GM19463 (cell line): ENCODE measurements around the gene ARHGDIB.

Experiments
- ATAC-seq: cut with Tn5 transposase; IDR thresholded peaks from one replicate; pipeline ENCODE4 v1.9.1; 2021; ENCODE audit warnings: mild to moderate bottlenecking, moderate library complexity; ENCODE audit not compliant: unreplicated experiment

ARHGDIB gene

DNA sequence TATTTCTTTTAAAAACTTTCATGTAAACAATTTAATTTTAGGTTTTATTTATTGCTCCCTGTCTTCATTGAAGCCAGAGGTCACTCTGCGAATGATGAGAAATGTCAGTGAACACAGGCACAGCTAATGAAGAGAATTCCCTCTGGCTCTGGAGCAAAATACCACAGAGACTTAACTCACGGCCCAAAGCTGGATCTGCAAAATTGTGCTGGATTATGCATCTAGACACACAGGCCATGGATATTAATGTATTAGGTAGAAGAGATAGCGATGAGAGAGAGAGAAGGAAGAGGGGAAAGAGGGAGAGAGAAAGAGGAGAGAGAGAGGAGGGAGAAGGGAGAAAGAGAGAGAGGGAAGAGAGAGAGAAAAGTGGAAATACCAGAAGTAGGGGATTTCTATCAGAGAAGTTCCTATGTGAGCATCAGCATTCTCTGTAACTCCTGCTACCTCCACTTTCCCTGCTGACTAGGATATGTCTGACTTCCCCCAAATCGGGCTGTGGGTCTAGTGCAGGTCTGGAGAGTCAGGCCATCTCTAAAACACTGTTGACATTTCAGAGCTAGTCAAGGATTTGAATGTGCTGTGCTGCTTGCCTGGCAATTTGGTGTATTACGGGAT, 3.7 kb downstream of the ARHGDIB start:
- no peak for ATAC-seq

DNA sequence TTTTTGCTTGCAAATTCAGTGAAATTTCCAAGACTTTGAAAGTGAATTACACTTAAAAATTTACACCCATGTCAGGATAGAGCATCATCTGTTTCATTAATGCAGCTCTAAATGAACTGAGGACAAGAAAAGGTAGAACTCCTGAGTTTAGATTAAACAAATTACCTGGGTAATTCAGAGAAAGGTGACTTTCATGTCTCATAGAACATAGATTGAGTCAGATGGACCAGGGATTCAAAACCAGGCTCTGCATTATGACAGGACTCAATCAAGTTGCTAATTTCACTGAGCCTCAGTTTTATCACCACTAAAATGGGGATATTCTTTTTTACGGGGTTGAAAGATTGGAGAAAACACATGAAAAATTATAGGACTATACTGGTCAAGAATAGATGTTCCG, 4.5 kb downstream of the ARHGDIB start:
- no peak for ATAC-seq

DNA sequence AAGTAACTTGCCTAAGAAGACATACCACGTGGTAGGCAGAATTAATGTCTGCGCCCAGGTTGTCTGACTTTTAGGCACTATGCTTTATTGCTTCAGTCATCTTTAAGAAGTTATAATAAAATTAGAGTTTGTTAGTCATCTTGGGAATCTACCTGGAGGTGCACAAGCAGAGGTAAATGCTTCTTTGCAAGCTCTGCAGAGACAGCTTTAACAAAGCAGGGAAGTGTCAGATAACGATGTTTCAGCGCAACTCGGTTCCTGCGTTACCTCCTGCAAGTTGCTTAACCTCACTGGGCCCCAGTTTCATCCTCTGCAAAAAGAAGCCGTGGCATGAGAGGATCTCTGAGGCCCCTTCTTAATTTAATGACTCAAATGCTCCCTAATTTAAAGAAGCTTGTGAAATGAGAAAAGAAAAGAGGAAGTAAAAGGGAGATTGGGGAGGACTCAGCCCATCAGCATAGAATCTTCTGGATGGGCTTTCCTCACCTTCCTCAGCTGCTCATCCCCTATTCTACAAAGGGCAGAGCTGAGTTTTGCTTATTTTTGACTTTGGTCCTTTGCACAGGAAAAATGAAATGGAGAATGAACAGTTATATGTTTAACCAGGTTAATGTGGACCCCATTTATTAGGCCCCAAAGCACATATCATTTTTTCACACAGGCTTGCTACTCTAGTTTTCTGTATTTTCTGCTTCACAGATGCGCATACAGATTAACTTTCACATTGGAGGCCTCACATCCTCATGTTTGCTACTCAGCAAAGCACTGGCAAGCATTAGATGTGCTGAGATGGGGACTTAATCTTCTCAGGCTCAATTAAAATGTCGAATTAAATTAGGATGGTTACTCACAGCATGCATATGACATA, 5.1 kb downstream of the ARHGDIB start:
- peak; percentile 33 for ATAC-seq

DNA sequence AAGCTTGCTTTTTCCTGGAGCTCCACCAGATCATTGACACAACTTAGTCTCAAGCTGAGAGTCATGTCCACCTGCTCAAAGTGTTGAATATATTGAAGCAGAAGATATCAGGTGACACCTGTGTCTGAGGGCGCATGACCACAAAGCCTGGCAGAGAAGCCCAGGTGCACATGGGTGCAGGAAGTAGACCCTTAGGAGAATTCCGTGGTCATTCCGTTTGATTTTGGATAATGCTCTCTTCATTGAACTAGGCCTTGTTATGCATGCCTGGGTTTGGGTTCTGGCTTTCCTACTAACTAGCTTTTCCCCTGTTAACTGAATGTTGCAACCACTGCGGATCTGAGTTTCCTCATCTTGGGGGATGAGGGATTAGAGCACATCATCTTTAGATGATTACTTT, 7.1 kb downstream of the ARHGDIB start:
- ATAC-seq = no peak

DNA sequence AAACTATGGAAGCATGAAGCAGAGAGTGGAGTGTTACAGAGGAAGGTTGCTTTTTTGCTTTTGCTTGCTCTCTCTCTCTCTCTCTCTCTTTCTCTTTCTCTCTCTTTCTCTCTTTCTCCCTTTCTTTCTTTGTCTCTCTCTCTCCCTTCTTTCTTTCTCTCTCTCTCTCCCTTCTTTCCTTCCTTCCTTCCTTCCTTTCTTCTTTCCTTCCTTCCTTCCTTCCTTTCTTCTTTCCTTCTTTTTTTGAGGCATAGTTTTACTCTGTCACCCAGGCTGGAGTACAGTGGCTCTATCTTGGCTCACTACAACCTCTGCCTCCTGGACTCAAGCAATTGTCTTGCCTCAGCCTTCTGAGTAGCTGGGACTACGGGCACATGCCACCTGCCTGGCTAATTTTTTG, 7.6 kb downstream of the ARHGDIB start:
- no peak for ATAC-seq

DNA sequence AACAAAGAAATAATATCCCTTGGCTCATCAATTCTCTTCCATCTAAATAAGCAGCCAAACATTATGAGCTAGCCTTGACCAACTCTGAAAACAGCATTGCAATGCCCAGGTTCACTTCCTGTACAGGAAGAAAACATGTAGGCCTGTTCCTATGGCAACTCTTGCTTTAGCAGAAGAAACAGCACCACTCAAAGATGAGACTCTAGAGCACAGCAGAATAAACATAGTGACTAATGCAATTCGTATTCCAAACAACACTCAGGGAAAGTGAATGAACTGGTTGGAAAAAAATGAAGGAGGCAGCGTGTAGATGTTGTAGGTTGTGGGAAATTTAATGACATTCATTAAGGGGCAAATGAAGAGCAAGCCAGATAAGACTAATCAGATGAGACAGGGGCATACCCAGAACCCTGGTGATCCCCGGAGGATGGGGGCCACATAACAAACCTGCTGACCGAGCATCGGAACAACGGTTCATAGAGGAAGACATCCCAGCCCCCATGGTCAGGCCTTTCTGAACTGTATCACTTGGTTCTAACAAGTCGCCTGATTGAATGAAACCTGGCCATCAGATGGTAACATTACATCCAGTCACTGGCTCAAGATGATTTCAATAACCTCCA, 9.0 kb downstream of the ARHGDIB start:
- peak; percentile 51 for ATAC-seq

DNA sequence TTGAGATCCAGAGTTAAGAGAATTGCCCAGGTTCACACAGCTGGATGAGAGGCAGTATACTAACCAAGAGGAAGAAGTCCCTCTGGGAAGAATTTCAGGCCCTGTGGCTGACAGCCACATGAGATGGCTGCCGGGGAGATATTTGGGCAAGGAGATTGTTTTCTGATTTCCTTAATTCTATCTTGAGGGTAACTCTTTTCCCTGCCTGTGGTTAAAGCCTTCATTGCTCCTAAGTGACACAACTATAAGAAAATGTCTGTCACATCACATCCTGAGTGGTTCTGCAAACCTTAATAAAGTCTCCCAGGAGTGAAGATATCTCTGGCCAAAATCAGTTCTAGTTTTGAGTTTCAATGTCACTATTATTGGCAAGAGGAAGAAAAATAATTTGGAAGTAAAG, 9.6 kb downstream of the ARHGDIB start:
- ATAC-seq = no peak

DNA sequence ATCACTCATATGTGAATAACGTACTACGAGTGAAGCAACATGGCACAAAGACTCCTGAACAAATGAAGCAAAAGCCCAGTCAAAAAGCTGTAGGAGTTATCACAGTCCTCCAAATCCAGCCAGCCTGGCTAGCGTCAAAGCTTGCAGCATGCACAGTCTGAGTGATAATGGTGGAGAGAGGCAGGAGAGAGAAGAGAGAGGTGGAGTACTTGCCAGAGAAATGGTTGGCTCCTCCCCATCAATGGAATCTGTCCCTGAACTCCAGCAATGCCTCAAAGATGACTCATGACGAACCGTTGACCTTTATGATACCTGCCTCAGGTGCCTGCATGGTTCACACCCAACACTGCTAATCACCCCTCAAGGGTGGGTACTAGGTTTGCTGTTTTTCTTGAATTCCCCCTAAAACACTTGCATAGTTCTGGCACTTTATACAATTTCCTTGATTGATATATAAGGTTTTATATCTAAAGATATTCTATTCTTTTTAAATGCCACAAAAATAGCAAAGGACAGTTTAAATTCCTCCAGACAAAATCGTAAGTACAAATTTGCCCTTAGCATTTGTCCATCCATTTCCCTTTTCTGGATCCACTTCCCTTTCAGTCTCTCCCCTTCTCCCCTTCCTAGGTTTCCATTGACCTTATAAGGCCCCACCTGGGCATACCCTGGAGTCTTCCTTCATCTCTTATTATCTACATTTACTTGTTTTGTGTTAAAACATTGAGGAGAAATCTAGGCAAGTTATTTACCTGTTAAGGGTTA, 10.2 kb downstream of the ARHGDIB start:
- ATAC-seq = no peak

DNA sequence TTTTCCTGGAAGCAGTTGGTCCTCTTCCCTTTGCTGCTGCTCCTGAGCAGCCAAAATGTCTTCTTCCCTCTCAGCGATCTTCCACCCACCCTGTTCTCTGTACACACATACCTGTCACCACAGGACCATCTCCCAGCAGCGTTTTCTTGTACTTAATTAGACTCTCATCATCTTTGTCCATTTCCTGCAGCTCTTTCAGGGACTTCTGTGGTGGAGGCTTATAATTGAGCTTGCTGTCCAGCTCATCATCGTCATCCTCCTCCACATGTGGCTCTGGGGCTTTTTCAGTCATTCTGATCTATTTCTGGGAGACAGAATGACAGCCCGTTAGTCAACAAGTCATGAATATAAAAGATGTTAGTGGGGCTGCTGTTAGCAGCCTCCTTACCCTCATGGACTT, 11.0 kb downstream of the ARHGDIB start:
- peak; percentile 12 for ATAC-seq

DNA sequence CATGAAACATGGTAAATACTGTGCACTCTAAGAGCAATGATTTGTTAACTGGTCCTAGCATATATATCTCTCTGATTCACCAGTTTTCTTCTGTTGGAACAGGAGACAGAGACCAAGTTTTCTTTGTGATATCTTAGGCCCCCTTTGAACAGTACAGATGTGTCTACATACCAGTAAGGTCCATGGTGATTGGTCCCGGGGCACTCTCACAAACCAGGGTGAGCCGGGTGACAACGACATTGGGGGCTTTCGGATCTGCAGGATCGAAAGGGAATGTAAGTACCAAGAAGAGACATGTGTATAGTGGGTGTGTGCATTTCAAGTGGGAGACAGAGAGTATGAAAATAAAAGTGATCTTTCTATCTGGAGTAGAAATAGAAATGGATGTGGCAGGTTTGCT, 11.8 kb downstream of the ARHGDIB start:
- ATAC-seq = no peak

DNA sequence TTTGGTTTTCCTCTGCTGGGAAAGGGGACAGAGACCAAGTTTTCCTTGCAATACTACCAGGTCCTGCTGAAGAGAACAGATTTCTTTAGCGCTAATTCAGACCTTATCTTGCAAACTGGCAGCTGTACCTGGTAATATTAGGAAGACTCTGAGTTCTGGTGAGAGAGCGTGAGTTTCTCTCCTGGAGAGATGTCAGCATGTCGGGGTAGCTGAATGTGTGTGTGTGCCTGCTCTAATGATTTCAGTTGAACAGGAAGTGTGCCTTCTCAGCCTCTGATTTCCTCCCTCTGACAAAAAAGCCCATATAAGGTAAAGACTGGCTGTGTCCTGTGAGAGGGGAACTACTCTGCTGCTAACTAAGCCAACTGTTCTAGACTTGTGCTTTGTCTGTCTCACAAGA, 12.7 kb downstream of the ARHGDIB start:
- ATAC-seq = peak; percentile 86

DNA sequence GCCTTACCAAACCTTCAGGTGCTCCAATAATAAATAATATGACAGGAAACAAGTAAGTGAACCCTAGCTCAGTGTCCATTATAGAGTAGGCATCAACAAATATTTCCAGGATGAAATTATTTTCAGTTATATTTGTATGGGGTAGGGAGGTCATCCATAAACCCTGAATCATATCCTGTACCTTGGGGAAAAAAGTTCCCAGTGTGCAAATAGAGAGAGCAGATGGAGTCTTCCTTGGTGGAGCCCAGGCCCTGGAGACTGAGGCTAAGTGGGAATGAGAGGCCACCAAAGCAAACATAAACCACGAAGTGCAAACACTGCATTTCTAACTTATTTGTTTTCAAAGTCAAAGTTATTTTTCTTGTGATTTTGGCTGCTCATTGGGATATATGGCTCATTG, 14.5 kb downstream of the ARHGDIB start:
- ATAC-seq = no peak

DNA sequence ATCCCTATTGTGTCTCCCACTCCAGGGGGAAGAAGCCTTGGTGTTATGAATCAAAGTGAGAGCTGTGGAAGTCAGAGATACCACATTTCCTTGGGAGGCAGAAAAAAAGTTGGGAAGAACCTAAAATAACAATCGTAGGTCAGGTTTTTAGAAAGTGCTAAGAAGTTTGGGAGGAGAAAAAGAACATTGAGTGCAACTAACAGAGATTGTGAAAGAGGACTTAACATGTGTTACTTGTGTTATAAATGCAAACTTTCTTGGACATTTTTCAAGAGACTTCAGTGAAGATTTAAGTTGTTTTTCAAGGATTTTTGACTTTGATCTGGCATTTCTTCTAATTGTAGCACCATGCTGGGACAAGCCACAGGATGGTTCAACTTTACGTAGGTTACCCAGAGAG, 15.2 kb downstream of the ARHGDIB start:
- ATAC-seq = no peak

DNA sequence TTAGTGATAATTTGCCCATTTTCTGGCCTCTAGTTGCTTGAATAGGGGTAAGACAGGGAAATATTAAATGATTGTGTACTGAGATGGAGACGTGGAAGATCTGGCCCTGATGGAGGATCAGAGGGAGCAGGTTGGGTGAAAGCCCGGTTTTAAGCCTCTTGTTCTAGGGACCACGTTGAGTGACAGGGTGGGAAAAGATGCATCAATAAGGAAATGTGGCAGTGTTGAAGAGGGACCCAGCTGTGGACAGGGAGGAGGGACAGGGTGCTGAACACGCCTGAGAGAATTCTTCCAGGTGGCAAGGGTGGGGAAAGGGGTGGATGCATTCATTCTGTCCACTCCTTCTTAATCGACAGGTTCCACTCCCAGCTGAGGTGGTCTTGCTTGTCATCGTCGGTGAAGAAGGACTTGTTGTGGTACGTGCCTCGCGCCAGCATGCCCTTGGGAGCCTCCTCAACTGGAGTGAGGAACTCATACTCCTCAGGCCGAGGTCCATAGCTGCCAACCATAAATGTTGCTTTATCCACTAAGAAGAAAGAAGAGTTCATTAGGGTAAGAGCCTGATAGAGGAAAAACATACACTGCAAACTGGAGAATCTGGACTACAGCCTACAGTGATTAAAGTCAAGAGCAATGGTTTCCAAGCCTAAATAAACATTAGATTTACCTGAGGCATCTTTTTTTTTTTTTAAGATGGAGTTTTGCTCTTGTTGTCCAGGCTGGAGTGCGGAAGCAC, 19.0 kb downstream of the ARHGDIB start:
- ATAC-seq = no peak

DNA sequence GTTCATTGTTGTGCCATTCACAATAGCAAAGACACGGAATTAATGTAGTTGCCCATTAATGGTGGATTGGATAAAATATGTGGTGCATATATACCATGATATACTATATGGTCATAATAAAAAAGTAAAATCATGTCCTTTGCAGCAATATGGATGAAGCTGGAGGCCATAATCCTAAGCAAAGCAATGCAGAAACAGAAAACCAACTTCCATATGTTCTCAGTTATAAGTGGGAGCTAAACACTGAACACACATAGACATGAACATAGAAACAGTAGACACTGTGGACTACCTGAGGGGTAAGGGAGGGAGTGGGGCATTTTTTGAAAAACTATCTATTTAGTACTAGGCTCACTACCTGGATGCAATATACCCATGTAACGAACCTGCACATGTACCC, 20.0 kb downstream of the ARHGDIB start:
- no peak for ATAC-seq

DNA sequence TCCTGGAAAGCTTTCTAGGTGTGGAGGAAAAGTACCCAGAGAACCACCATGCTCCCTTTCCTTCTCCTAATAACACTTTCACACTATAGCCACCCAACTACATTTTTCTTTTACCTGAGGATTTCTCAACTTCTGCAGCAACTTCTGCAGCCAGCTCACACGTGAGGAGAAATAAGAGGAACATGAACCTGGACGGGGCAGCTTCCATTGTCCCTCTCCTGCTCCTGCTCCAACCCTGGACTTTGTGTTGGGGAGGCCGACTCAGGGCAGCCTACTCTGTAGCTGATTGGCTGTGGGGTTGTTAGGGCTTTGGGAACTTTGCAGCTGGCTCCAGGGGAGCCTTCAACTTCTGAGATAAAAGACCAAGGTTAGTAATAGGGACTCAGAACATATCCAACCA, 23.1 kb downstream of the ARHGDIB start, which contains the start of gene ERP27:
Gene ERP27, minus strand, starts transcription at position 237 of the 400 bp plus-strand sequence. Its CDS starts 29 bp downstream, at position 208.
- ATAC-seq = no peak

DNA sequence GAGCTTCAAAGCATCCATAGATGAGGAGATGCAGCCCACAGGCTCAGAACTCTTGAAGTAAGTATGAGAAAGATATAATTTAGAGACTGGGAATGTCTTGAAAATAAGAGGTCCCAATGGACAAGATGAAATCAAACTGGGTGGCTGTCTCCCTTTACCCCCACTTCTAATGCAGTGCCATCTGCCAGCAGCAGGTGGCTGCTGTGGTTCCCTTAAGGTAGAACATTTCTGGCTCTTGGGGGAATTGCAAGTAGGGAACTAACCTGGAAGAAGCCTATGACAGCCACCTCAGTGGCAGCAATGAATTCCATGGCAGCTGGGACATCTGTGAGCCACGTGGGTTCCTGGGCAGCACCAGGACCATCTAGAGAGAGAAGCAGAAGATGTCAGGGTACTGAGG, 23.7 kb downstream of the ARHGDIB start:
- no peak for ATAC-seq

DNA sequence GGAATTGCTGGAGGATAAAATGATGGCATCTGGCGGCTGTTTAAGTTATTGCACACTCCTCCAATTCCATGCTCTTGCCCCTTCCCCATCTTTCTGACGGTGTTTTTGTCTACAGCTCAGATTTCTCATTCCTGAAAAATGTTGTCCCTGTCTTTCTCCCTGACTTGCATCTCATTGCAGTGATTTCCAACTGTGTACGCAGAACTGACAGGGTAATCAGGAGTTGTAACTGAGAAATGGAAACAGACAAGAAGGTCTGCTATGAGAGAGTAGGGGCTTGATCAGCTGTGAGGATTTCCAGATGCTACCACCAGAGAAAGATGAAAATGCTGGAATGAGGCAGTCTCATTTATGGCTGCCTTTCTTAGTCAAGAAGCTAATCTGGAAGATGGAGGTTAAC, 24.4 kb downstream of the ARHGDIB start:
- no peak for ATAC-seq

DNA sequence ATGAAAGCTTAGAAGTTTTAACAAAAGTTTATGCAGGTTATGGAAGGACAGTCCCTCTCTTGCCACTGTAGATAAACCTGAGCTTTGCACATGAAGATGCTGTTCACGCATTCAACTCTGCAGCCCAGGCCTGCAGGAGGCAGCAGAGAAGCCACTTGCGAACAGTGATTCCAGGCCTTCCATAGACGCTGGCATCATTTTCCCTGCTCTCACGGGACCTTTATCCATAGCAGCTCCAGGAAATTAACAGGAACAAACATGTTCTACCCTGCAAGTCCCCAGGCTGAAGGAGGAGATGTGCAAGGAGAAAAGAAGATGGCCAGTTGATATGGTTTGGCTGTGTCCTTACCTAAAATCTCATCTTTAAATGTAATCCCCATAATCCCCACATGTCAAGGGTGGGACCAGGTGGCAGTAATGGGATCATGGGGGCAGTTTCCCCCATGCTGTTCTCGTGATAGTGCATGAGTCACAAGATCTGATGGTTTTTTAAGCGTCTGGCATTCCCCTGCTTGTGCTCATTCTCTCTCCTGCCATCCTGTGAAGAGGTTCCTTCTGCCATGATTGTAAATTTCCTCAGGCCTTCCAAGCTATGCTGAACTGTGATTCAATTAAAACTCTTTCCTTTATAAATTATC, 25.1 kb downstream of the ARHGDIB start:
- ATAC-seq = no peak

DNA sequence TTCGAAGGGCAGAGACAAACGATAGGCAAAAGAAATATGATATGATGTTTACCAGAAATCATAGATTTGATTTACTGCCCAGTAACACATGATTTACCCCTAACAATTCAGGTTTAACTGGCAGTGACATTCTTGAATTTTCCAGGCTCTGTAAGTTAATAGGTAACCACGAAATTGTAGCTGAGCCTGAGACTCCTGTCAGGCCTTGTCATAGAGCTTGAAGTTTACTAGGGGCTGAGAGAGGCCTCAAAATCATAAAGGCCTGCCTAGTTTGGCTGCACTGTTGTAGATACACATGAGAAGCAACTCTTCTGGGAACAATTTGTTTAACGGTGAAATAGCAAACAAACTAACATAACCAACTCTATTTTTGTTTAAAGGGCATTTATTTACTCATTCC, 26.4 kb downstream of the ARHGDIB start:
- no peak for ATAC-seq
